Measurements from ENCODE around the gene ENTPD8. TPM values are rescaled to one million over a fixed set of nuclear protein-coding genes. Genes with fewer than 3 reads are reported as not detected.

Gene ENTPD8, protein sequence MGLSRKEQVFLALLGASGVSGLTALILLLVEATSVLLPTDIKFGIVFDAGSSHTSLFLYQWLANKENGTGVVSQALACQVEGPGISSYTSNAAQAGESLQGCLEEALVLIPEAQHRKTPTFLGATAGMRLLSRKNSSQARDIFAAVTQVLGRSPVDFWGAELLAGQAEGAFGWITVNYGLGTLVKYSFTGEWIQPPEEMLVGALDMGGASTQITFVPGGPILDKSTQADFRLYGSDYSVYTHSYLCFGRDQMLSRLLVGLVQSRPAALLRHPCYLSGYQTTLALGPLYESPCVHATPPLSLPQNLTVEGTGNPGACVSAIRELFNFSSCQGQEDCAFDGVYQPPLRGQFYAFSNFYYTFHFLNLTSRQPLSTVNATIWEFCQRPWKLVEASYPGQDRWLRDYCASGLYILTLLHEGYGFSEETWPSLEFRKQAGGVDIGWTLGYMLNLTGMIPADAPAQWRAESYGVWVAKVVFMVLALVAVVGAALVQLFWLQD
- 0.01 TPM for polyA plus RNA-seq (2013, experiment 1 of 2)
- 0.03 TPM for polyA plus RNA-seq (2013, experiment 2 of 2)

DNA sequence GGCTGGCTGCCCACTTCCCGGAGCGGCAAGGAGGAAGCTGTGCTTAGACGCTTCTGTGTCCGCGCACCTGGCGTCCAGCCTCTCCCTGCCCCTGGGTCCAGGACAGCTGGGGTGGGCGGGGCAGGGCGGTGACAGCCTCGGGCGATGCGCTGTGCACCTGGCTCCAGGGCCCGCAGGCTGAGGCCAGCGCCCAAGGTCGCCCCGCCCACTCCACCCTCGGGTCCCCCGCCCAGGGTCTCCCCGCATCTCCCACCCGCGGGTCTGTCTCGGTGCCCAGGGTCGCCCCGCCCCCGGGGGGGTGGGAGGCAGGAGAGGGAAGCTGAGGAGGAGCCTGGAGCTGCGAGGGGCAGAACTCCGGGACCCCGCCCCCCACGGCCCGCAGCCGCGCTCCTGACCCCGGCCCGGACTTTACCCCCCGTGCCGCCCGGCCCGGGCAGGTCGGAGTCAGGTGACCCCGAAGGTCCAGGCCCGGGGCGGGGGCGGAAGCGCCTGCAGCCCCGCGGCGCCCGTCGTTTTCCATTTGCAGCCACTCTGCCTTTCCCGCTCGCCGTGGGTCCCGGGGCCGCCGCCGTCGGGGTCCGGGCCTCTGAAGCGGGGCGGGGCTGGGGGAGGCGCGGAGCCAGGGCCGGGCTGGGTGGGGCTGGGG is at the start of gene ENTPD8:
Gene ENTPD8, minus strand, starts transcription at position 69 of the 646 bp plus-strand sequence. CDS start 3,072 bp downstream, outside the sequence.
- H3K36me3 ChIP-seq (ENCODE audit: control insufficient read depth in 1 of 2, insufficient read depth in 2 of 2, low read depth in 1 of 2, low read length in 2 of 2), result no peaks in the 10 kb centered on the region
- H3K4me3 ChIP-seq (ENCODE audit: insufficient read depth in 1 of 2, low read depth in 1 of 2, low read length in 2 of 2), result peak within 1 kb of the TSS; percentile 16 to 37
- no peaks in the 10 kb centered on the region for H3K9me3 ChIP-seq (ENCODE audit: control insufficient read depth, low read length)
- H2BK15ac ChIP-seq (ENCODE audit: low read depth, poor library complexity, severe bottlenecking), result no peak within 1 kb of the TSS
- 0% methylated on average over 19 of the region's 62 CpGs for WGBS
- H3K79me1 ChIP-seq (replicated peaks; ENCODE audit: low read length, poor library complexity, severe bottlenecking), result no peaks in the 10 kb centered on the region
- H2AFZ ChIP-seq (ENCODE audit: low read depth, low read length), result no peak within 1 kb of the TSS
- no peak within 1 kb of the TSS for H3K27ac ChIP-seq (ENCODE audit: low read length, poor library complexity, severe bottlenecking)
- no peak within 1 kb of the TSS for H4K91ac ChIP-seq (ENCODE audit: low read length)
- H2AK5ac ChIP-seq (ENCODE audit: low read length, severe bottlenecking), result no peak within 1 kb of the TSS
- no peak within 1 kb of the TSS for H2BK12ac ChIP-seq (ENCODE audit: low read length in 2 of 2)
- no peak within 1 kb of the TSS for H2BK120ac ChIP-seq (ENCODE audit: low read depth, low read length)
- H2BK5ac ChIP-seq (ENCODE audit: low read depth, low read length, poor library complexity, severe bottlenecking), result no peak within 1 kb of the TSS
- peak within 1 kb of the TSS; percentile 77 for H3K4me2 ChIP-seq (ENCODE audit: low read length, poor library complexity, severe bottlenecking)
- DNase-seq, result no peak
- H3K27me3 ChIP-seq (ENCODE audit: control insufficient read depth in 1 of 2, insufficient read depth in 1 of 2, low read length in 2 of 2), result peaks cover 0 to 31% of the 10 kb centered on the region in 2 experiments
- H4K8ac ChIP-seq (ENCODE audit: low read length), result no peak within 1 kb of the TSS
- H3K9ac ChIP-seq (ENCODE audit: low read length), result no peak within 1 kb of the TSS
- H3K18ac ChIP-seq (ENCODE audit: low read depth in 1 of 2, low read length in 2 of 2), result no peak within 1 kb of the TSS
- H3K4ac ChIP-seq (ENCODE audit: low read depth in 1 of 2, low read length in 2 of 2), result no peak within 1 kb of the TSS
- H3K23ac ChIP-seq (ENCODE audit: low read length in 2 of 2), result no peak within 1 kb of the TSS
- peaks cover 22% of the 10 kb centered on the region for H3K4me1 ChIP-seq (ENCODE audit: control insufficient read depth, insufficient read depth, low read depth, low read length)
- H3K14ac ChIP-seq (ENCODE audit: low read length in 2 of 2), result no peak within 1 kb of the TSS

DNA sequence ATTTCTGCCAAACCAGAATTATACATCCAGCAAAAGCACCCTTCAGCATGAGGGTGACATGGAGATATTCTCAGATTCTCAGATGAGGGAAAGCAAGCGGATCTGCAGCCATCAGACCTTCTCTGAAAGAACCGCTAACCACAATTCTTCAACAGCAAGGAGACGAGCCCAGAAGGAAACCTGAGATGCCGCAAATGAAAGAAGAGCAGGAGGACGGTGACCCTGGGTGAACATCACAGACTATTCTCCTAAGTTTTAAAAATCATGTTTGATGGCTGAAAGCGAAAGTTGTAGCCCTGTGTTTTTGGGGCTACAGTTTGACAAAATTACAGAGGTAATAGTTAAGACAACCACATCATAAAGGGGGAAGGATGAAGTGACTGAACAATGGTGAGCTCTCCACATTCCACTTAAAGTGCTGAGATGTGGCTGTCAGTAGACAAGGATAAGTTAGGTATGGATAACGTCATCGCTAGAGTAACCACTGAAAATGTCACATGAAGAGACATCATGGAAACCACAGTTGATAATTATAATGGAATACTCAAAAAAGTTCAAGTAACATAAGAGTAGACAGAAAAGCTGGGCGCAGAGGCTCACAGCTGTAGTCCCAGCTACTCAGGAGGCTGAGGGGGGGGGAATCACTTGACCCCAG is 49.5 kb upstream of the ENTPD8 start:
- H2BK15ac ChIP-seq (ENCODE audit: low read depth, poor library complexity, severe bottlenecking), result no peak overlapping the region
- no peak overlapping the region for H3K18ac ChIP-seq (ENCODE audit: low read depth in 1 of 2, low read length in 2 of 2)
- no peaks in the 10 kb centered on the region for H3K9me3 ChIP-seq (ENCODE audit: control insufficient read depth, low read length)
- H2BK5ac ChIP-seq (ENCODE audit: low read depth, low read length, poor library complexity, severe bottlenecking), result no peak overlapping the region
- H2AFZ ChIP-seq (ENCODE audit: low read depth, low read length), result no peak overlapping the region
- H2BK12ac ChIP-seq (ENCODE audit: low read length in 2 of 2), result no peak overlapping the region
- H3K14ac ChIP-seq (ENCODE audit: low read length in 2 of 2), result no peak overlapping the region
- H3K23ac ChIP-seq (ENCODE audit: low read length in 2 of 2), result no peak overlapping the region
- H3K4ac ChIP-seq (ENCODE audit: low read depth in 1 of 2, low read length in 2 of 2), result no peak overlapping the region
- no peaks in the 10 kb centered on the region for H3K4me1 ChIP-seq (ENCODE audit: control insufficient read depth, insufficient read depth, low read depth, low read length)
- H3K9ac ChIP-seq (ENCODE audit: low read length), result no peak overlapping the region
- no peak overlapping the region for H4K91ac ChIP-seq (ENCODE audit: low read length)
- no peak for DNase-seq
- H4K8ac ChIP-seq (ENCODE audit: low read length), result no peak overlapping the region
- peaks cover 3 to 12% of the 10 kb centered on the region in 2 experiments for H3K36me3 ChIP-seq (ENCODE audit: control insufficient read depth in 1 of 2, insufficient read depth in 2 of 2, low read depth in 1 of 2, low read length in 2 of 2)
- H3K79me1 ChIP-seq (replicated peaks; ENCODE audit: low read length, poor library complexity, severe bottlenecking), result no peaks in the 10 kb centered on the region
- no peak overlapping the region for H2AK5ac ChIP-seq (ENCODE audit: low read length, severe bottlenecking)
- H2BK120ac ChIP-seq (ENCODE audit: low read depth, low read length), result no peak overlapping the region
- no peaks in the 10 kb centered on the region for H3K27me3 ChIP-seq (ENCODE audit: control insufficient read depth in 1 of 2, insufficient read depth in 1 of 2, low read length in 2 of 2)
- 79% methylated on average over 7 of the region's 9 CpGs for WGBS
- no peak overlapping the region for H3K4me3 ChIP-seq (ENCODE audit: insufficient read depth in 1 of 2, low read depth in 1 of 2, low read length in 2 of 2)
- H3K27ac ChIP-seq (ENCODE audit: low read length, poor library complexity, severe bottlenecking), result no peak overlapping the region
- no peak overlapping the region for H3K4me2 ChIP-seq (ENCODE audit: low read length, poor library complexity, severe bottlenecking)

DNA sequence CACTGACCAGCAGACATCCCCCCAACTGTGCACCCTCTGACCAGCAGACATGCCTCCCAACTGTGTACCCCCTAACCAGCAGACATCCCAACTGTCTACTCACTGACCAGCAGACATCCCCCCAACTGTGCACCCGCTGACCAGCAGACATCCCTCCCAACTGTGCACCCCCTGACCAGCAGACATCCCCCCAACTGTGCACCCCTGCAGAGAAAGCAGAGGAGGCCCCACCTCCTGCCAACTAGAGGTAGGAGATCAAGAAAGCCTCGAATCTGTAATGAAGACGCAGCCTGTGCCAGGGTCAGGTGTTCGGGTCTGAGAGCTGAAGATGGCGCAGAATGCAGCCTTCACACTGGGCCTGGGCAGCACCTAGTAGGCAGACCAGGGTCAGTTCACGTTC is 47.7 kb upstream of the ENTPD8 start:
- Histone ChIP-seq H3K9me3 (ENCODE audit: control insufficient read depth, low read length) (no peaks in the 10 kb centered on the region), H2BK15ac (ENCODE audit: low read depth, poor library complexity, severe bottlenecking) (no peak overlapping the region), H3K27ac (ENCODE audit: low read length, poor library complexity, severe bottlenecking) (no peak overlapping the region)

DNA sequence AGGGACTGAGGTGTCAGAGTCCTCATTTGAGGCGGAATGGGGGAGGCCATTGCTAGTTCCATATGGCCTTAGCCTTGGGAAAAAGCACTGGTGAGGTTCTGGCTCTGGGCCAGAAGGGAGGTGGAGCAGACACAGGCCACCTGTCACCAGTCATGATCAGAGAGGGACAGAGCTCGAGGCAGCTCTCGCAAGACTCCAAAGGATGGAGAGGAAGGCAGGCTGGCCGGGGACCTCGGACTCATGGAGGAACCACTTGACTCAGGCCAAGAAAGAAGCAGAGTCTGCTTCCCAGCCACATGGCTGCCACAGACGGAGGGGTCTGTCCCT is 47.1 kb upstream of the ENTPD8 start:
- no peaks in the 10 kb centered on the region for H3K79me1 ChIP-seq (replicated peaks; ENCODE audit: low read length, poor library complexity, severe bottlenecking)

More for the DNA sequence above, 47.7 kb upstream of the ENTPD8 start:
- no peak overlapping the region for H2BK12ac ChIP-seq (ENCODE audit: low read length in 2 of 2)
- H3K27me3 ChIP-seq (ENCODE audit: control insufficient read depth in 1 of 2, insufficient read depth in 1 of 2, low read length in 2 of 2), result no peaks in the 10 kb centered on the region
- 87% methylated on average over 6 of the region's 6 CpGs for WGBS
- H3K36me3 ChIP-seq (ENCODE audit: control insufficient read depth in 1 of 2, insufficient read depth in 2 of 2, low read depth in 1 of 2, low read length in 2 of 2), result peaks cover 3 to 11% of the 10 kb centered on the region in 2 experiments
- H3K9ac ChIP-seq (ENCODE audit: low read length), result no peak overlapping the region
- no peak overlapping the region for H3K23ac ChIP-seq (ENCODE audit: low read length in 2 of 2)
- no peaks in the 10 kb centered on the region for H3K79me1 ChIP-seq (replicated peaks; ENCODE audit: low read length, poor library complexity, severe bottlenecking)
- no peak overlapping the region for H3K4ac ChIP-seq (ENCODE audit: low read depth in 1 of 2, low read length in 2 of 2)
- H3K18ac ChIP-seq (ENCODE audit: low read depth in 1 of 2, low read length in 2 of 2), result no peak overlapping the region
- no peak overlapping the region for H4K91ac ChIP-seq (ENCODE audit: low read length)
- no peak for DNase-seq
- H4K8ac ChIP-seq (ENCODE audit: low read length), result no peak overlapping the region
- H2AFZ ChIP-seq (ENCODE audit: low read depth, low read length), result no peak overlapping the region
- H2AK5ac ChIP-seq (ENCODE audit: low read length, severe bottlenecking), result no peak overlapping the region
- no peak overlapping the region for H2BK5ac ChIP-seq (ENCODE audit: low read depth, low read length, poor library complexity, severe bottlenecking)
- no peak overlapping the region for H3K14ac ChIP-seq (ENCODE audit: low read length in 2 of 2)
- H3K4me1 ChIP-seq (ENCODE audit: control insufficient read depth, insufficient read depth, low read depth, low read length), result no peaks in the 10 kb centered on the region
- H2BK120ac ChIP-seq (ENCODE audit: low read depth, low read length), result no peak overlapping the region
- H3K4me2 ChIP-seq (ENCODE audit: low read length, poor library complexity, severe bottlenecking), result no peak overlapping the region
- no peak overlapping the region for H3K4me3 ChIP-seq (ENCODE audit: insufficient read depth in 1 of 2, low read depth in 1 of 2, low read length in 2 of 2)

More for the DNA sequence above, 47.1 kb upstream of the ENTPD8 start:
- H3K14ac ChIP-seq (ENCODE audit: low read length in 2 of 2), result no peak overlapping the region
- H3K27ac ChIP-seq (ENCODE audit: low read length, poor library complexity, severe bottlenecking), result no peak overlapping the region
- H2BK15ac ChIP-seq (ENCODE audit: low read depth, poor library complexity, severe bottlenecking), result no peak overlapping the region
- no peak overlapping the region for H4K8ac ChIP-seq (ENCODE audit: low read length)
- WGBS, result 83% methylated on average over 6 of the region's 6 CpGs
- no peak overlapping the region for H2BK12ac ChIP-seq (ENCODE audit: low read length in 2 of 2)
- H2BK5ac ChIP-seq (ENCODE audit: low read depth, low read length, poor library complexity, severe bottlenecking), result no peak overlapping the region
- H3K4me3 ChIP-seq (ENCODE audit: insufficient read depth in 1 of 2, low read depth in 1 of 2, low read length in 2 of 2), result no peak overlapping the region
- no peak overlapping the region for H3K18ac ChIP-seq (ENCODE audit: low read depth in 1 of 2, low read length in 2 of 2)
- H3K4me2 ChIP-seq (ENCODE audit: low read length, poor library complexity, severe bottlenecking), result no peak overlapping the region
- no peak overlapping the region for H3K23ac ChIP-seq (ENCODE audit: low read length in 2 of 2)
- no peak overlapping the region for H2BK120ac ChIP-seq (ENCODE audit: low read depth, low read length)
- no peaks in the 10 kb centered on the region for H3K4me1 ChIP-seq (ENCODE audit: control insufficient read depth, insufficient read depth, low read depth, low read length)
- H4K91ac ChIP-seq (ENCODE audit: low read length), result no peak overlapping the region
- no peak overlapping the region for H2AFZ ChIP-seq (ENCODE audit: low read depth, low read length)
- H3K9me3 ChIP-seq (ENCODE audit: control insufficient read depth, low read length), result no peaks in the 10 kb centered on the region
- no peaks in the 10 kb centered on the region for H3K27me3 ChIP-seq (ENCODE audit: control insufficient read depth in 1 of 2, insufficient read depth in 1 of 2, low read length in 2 of 2)
- H3K9ac ChIP-seq (ENCODE audit: low read length), result no peak overlapping the region
- DNase-seq, result no peak
- peaks cover 3 to 5% of the 10 kb centered on the region in 2 experiments for H3K36me3 ChIP-seq (ENCODE audit: control insufficient read depth in 1 of 2, insufficient read depth in 2 of 2, low read depth in 1 of 2, low read length in 2 of 2)
- H3K4ac ChIP-seq (ENCODE audit: low read depth in 1 of 2, low read length in 2 of 2), result no peak overlapping the region
- no peak overlapping the region for H2AK5ac ChIP-seq (ENCODE audit: low read length, severe bottlenecking)

Measured in mesenchymal stem cell (in vitro differentiated cells and primary cell).